C4-2B (cell line): ENCODE results near the gene GLB1L3.

ENCODE experiments used
- ZFX ChIP-seq: fragments of 450-650 bp; IDR thresholded peaks from 2 replicates; pipeline ENCODE4 v1.6.1; 2017
- TF ChIP-seq, protein P1 (sequence below): fragments of 450-650 bp; conservative IDR thresholded peaks from 2 replicates; pipeline ENCODE4 v1.5.1; 2017; ENCODE audit warnings: mild to moderate bottlenecking

DNA sequence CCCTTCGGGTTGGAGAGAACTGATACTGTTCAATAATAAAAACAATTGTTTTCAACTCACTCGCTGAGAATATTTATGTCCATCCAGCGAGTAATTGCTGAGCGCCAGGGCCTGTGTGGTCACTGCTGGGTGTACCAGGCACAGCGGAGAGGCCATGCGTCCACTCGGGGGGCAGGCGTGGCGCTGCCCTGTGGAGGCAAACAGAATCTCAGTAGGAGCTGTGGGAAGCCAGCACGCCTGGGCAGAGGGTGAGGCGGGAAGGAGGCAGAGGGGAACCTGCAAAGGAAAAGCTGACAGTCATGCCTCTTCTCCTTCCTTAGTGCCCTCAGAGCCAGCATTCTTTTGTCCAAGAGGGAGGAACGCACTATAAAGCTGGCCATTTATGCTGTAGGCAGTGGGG, 11.4 kb downstream of the GLB1L3 start:
- TF ChIP-seq, protein P1, sequence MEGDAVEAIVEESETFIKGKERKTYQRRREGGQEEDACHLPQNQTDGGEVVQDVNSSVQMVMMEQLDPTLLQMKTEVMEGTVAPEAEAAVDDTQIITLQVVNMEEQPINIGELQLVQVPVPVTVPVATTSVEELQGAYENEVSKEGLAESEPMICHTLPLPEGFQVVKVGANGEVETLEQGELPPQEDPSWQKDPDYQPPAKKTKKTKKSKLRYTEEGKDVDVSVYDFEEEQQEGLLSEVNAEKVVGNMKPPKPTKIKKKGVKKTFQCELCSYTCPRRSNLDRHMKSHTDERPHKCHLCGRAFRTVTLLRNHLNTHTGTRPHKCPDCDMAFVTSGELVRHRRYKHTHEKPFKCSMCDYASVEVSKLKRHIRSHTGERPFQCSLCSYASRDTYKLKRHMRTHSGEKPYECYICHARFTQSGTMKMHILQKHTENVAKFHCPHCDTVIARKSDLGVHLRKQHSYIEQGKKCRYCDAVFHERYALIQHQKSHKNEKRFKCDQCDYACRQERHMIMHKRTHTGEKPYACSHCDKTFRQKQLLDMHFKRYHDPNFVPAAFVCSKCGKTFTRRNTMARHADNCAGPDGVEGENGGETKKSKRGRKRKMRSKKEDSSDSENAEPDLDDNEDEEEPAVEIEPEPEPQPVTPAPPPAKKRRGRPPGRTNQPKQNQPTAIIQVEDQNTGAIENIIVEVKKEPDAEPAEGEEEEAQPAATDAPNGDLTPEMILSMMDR: no peak
- TF ChIP-seq ZFX: no peak
